ENCODE results near the gene PIP4K2A.

DNA sequence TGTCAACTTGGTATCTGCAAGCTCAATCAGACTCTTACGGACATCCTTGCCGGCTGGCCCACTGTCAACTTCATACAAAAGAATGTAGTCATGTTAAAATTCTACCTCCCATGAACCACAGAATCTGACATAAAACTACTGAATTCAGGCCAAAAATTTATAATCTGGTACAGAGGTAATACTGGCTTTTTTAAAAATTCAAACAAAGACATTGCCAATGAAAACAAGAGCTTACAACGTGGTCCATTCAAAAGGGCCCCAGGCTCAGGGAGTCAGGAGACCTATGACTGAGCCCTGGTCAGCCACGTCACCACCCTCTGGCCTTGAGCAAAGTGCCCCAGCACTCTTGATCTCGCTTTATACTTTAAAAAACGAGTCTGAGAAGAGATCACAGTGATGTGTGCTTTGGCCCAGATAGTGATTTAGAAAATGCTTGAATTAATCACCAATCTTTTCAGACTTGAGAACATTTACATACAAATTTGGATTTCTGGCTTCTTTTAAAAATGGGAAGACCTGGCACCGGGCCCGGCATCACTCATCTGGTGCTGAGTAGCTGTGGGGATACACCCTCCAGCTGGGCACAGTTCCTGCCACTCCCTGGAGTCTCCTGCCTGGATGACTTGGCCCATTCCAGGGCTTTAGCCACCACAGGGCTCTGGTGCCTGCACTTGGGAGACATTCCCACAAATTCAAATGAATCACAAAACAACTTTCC lies 94.1 kb downstream of the PIP4K2A start:
- TF ChIP-seq, protein P1, sequence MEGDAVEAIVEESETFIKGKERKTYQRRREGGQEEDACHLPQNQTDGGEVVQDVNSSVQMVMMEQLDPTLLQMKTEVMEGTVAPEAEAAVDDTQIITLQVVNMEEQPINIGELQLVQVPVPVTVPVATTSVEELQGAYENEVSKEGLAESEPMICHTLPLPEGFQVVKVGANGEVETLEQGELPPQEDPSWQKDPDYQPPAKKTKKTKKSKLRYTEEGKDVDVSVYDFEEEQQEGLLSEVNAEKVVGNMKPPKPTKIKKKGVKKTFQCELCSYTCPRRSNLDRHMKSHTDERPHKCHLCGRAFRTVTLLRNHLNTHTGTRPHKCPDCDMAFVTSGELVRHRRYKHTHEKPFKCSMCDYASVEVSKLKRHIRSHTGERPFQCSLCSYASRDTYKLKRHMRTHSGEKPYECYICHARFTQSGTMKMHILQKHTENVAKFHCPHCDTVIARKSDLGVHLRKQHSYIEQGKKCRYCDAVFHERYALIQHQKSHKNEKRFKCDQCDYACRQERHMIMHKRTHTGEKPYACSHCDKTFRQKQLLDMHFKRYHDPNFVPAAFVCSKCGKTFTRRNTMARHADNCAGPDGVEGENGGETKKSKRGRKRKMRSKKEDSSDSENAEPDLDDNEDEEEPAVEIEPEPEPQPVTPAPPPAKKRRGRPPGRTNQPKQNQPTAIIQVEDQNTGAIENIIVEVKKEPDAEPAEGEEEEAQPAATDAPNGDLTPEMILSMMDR (IDR thresholded peaks at IDR 0.05): no peak
- TF ChIP-seq POLR2A (IDR thresholded peaks at IDR 0.05): no peak

Measured in suprapubic skin (tissue), 3 donors.